Measurements from ENCODE around the gene ABCG4.

ABCG4 gene

DNA sequence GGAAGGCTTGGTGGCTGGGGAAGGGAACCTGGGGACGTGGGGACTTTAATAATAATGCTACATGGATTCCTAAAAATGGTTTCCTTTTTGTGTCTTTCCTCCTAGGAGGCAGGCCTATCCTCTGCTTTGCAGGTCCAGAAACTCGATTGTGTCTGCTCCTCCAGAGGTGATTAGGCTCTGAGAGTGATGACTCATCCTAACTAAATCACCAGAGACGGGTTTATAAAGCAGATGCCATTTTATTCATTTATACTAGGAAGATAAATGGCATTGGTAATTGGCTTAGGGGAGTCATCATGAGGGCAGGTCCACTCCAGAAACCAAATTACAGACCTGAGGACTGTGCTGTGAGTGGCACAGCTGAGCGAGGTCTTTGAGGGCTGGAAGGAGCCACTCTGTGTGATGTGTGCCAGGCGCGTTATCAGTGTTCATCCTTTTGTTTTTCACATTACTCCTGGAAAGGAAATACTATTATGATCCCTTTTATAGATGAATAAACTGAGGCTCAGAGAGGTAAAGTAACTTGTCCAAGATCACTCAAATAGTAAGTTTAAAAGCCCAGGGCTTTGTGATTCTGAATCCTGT, 26.7 kb downstream of the ABCG4 start:
- no peak overlapping the region for H3K4me2 ChIP-seq (ENCODE audit: low read length)

DNA sequence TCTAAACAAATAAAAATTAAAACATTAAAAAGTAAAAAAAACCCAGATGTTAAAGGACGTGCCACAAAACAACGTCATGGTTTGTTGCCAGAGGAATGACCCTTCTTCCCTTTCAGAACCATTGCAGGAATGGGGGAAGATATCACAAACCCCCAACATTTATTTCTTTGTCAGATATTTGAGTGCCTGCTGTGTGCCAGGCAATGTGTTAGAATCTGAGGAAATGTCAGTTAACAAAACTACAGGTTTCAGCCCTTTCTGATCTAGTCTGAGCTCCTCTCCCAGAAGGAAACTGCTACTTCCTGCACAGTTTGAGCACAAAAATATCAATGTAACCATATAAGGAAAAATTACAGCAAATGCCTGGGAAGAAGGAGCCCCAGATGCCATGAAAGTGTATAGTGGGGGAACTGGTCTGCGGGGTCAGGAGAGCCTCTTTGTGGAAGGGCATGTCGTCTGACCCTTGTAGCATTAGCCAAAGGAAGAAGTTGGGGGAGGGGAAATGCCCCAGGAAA, 29.4 kb downstream of the ABCG4 start:
- Histone ChIP-seq H3F3A (ENCODE audit: control insufficient read depth, insufficient read depth) (no peaks in the 10 kb centered on the region), H3K79me2 (ENCODE audit: control insufficient read depth, low read length) (no peaks in the 10 kb centered on the region), H3K27me3 (ENCODE audit: control insufficient read depth, low read length) (no peaks in the 10 kb centered on the region), H3K4me2 (ENCODE audit: low read length) (no peak overlapping the region), H3K36me3 (ENCODE audit: control insufficient read depth, low read length) (0 out of 2 replicates have a peak, but pooled peaks cover 3% of the 10 kb centered on the region), H4K20me1 (ENCODE audit: control insufficient read depth, insufficient read depth, low read depth, low read length) (no peaks in the 10 kb centered on the region), H3K27ac (ENCODE audit: low read depth, low read length) (no peak overlapping the region), H3K9me3 (ENCODE audit: control insufficient read depth, insufficient read depth, low read length) (no peaks in the 10 kb centered on the region), H3K9me2 (replicated peaks; ENCODE audit: control insufficient read depth, low read length) (no peaks in the 10 kb centered on the region), H3K4me3 (ENCODE audit: low read length) (no peak overlapping the region), H3K4me1 (ENCODE audit: control insufficient read depth, low read length) (peaks cover 4% of the 10 kb centered on the region; the same call in 1 of the 2 replicates)
- TF ChIP-seq EZH2phosphoT487 (IDR thresholded peaks at IDR 0.05; ENCODE audit: borderline replicate concordance, low read length) = no peak
- TF ChIP-seq, protein P1, sequence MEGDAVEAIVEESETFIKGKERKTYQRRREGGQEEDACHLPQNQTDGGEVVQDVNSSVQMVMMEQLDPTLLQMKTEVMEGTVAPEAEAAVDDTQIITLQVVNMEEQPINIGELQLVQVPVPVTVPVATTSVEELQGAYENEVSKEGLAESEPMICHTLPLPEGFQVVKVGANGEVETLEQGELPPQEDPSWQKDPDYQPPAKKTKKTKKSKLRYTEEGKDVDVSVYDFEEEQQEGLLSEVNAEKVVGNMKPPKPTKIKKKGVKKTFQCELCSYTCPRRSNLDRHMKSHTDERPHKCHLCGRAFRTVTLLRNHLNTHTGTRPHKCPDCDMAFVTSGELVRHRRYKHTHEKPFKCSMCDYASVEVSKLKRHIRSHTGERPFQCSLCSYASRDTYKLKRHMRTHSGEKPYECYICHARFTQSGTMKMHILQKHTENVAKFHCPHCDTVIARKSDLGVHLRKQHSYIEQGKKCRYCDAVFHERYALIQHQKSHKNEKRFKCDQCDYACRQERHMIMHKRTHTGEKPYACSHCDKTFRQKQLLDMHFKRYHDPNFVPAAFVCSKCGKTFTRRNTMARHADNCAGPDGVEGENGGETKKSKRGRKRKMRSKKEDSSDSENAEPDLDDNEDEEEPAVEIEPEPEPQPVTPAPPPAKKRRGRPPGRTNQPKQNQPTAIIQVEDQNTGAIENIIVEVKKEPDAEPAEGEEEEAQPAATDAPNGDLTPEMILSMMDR (IDR thresholded peaks at IDR 0.05; ENCODE audit: low read depth, low read length, poor library complexity, severe bottlenecking) = no peak

More for the DNA sequence above, 26.7 kb downstream of the ABCG4 start:
- Histone ChIP-seq H3K36me3 (ENCODE audit: control insufficient read depth, low read length) (0 out of 2 replicates have a peak, but pooled peaks cover 3% of the 10 kb centered on the region), H3K27ac (ENCODE audit: low read depth, low read length) (no peak overlapping the region), H3K9me3 (ENCODE audit: control insufficient read depth, insufficient read depth, low read length) (no peaks in the 10 kb centered on the region), H4K20me1 (ENCODE audit: control insufficient read depth, insufficient read depth, low read depth, low read length) (no peaks in the 10 kb centered on the region), H3K79me2 (ENCODE audit: control insufficient read depth, low read length) (no peaks in the 10 kb centered on the region), H3K4me1 (ENCODE audit: control insufficient read depth, low read length) (peaks cover 4% of the 10 kb centered on the region; the same call in 1 of the 2 replicates), H3F3A (ENCODE audit: control insufficient read depth, insufficient read depth) (0 out of 2 replicates have a peak, but pooled peaks cover 3% of the 10 kb centered on the region), H3K4me3 (ENCODE audit: low read length) (no peak overlapping the region), H3K9me2 (replicated peaks; ENCODE audit: control insufficient read depth, low read length) (no peaks in the 10 kb centered on the region), H3K27me3 (ENCODE audit: control insufficient read depth, low read length) (no peaks in the 10 kb centered on the region)
- TF ChIP-seq, protein P1 (IDR thresholded peaks at IDR 0.05; ENCODE audit: low read depth, low read length, poor library complexity, severe bottlenecking) = no peak
- no peak for TF ChIP-seq EZH2phosphoT487 (IDR thresholded peaks at IDR 0.05; ENCODE audit: borderline replicate concordance, low read length)

DNA sequence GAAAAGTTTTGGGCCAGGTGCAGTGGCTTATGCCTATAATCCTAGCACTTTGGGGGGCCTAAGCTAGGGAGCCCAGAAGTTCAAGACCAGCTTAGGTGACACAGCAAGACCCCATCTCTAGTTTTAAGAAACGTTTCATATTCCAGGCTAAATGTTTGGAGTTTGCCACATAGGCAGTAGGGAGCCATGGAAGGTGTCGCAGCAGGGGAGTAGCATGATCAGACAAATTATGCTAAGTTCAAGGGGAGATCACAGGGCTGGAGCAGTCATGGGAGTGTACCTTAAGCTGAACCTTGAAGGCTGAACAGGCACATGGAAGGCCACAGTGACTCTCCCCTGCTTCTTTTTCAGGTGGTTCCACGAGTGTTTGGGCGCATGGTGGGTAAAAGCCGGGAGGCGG, 30.5 kb downstream of the ABCG4 start:
- Histone ChIP-seq H3K27me3 (ENCODE audit: control insufficient read depth, low read length) (no peaks in the 10 kb centered on the region), H3K9me2 (replicated peaks; ENCODE audit: control insufficient read depth, low read length) (no peaks in the 10 kb centered on the region), H3K36me3 (ENCODE audit: control insufficient read depth, low read length) (0 out of 2 replicates have a peak, but pooled peaks cover 3% of the 10 kb centered on the region), H3K4me3 (ENCODE audit: low read length) (no peak overlapping the region), H3K27ac (ENCODE audit: low read depth, low read length) (no peak overlapping the region), H4K20me1 (ENCODE audit: control insufficient read depth, insufficient read depth, low read depth, low read length) (no peaks in the 10 kb centered on the region), H3F3A (ENCODE audit: control insufficient read depth, insufficient read depth) (no peaks in the 10 kb centered on the region), H3K79me2 (ENCODE audit: control insufficient read depth, low read length) (no peaks in the 10 kb centered on the region), H3K4me1 (ENCODE audit: control insufficient read depth, low read length) (peaks cover 4% of the 10 kb centered on the region; the same call in 1 of the 2 replicates), H3K4me2 (ENCODE audit: low read length) (no peak overlapping the region), H3K9me3 (ENCODE audit: control insufficient read depth, insufficient read depth, low read length) (no peaks in the 10 kb centered on the region)
- TF ChIP-seq, protein P1 (IDR thresholded peaks at IDR 0.05; ENCODE audit: low read depth, low read length, poor library complexity, severe bottlenecking) = no peak
- no peak for TF ChIP-seq EZH2phosphoT487 (IDR thresholded peaks at IDR 0.05; ENCODE audit: borderline replicate concordance, low read length)

All from DOHH2 (cell line).